NB4 (cell line): ENCODE results near the gene UBALD2.

Experiments used
- CTCF ChIP-seq: IDR thresholded peaks from one replicate; pipeline ENCODE4 v1.5.1; 2012; ENCODE audit warnings: low read depth, low read length
- MAX ChIP-seq: IDR thresholded peaks from 2 replicates; pipeline ENCODE4 v1.6.1; 2011; ENCODE audit warnings: low read depth, low read length
- MYC ChIP-seq: IDR thresholded peaks from 2 replicates; pipeline ENCODE4 v1.6.1; 2011; ENCODE audit warnings: low read depth, low read length
- POLR2A ChIP-seq: IDR thresholded peaks from 2 replicates; pipeline ENCODE4 v1.6.1; 2011; ENCODE audit warnings: mild to moderate bottlenecking; ENCODE audit not compliant: insufficient read length; ENCODE audit errors: extremely low read depth

- TF ChIP-seq POLR2A (no peak), CTCF (no peak), MYC (no peak), MAX (no peak)
These were observed 31.7 kb downstream of the UBALD2 start for GRCh38 chr17:76296889-76297288.
